Activated CD8-positive, alpha-beta memory T cell treated with anti-CD3 and anti-CD28 coated beads for 36 hours (primary cell): ENCODE data around the gene ZSCAN21. TPM values are rescaled to one million over a fixed set of nuclear protein-coding genes. Genes with fewer than 3 reads are reported as not detected.

Experiments used
- CTCF ChIA-PET: fragments of 350-600 bp; sonication (Branson Sonifier 250); formaldehyde crosslinking; loops from one replicate; lab custom pipeline; 2021; ENCODE audit warnings: antibody characterized with exemption; lab: Charles Lee
- POLR2A ChIA-PET: fragments of 350-600 bp; sonication (Branson Sonifier 250); formaldehyde crosslinking; loops from one replicate; lab custom pipeline; 2021; ENCODE audit warnings: antibody characterized with exemption; lab: Charles Lee
- total RNA-seq, 2 experiments: library from RNA; stranded (reverse); gene quantifications; one replicate each; pipeline ENCODE4 v1.2.3, GENCODE V29; 2021

Gene ZSCAN21
- total RNA-seq, 2 experiments from 2014 or later, result 9.6 to 9.9 TPM

DNA sequence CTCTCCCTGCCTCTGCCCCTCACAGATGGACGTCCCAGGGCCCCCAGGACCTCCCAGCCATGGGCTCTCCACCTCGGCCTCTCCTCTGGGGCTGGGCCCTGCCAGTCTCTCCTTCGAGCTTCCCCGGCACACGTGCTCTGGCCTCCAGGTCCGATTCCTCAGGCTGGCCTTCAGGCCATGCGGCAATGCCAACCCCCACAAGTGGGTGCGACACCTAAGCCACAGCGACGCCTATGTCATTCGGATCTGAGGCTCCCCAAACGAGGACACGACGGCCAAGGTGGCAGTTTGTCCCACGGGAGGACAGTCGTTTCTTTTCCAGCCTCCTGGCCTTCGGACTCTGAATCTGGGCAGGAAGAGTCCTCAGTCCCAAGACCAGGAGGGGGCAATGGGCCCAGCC lies 57.1 kb downstream of the ZSCAN21 start:
- ChIA-PET CTCF (no interaction called here), POLR2A (interaction anchor here (0.6 to 1.2 kb wide), 2 partner anchors 9 to 32 kb away, joined by 3 read pairs; no protein-coding TSS in a partner anchor)

DNA sequence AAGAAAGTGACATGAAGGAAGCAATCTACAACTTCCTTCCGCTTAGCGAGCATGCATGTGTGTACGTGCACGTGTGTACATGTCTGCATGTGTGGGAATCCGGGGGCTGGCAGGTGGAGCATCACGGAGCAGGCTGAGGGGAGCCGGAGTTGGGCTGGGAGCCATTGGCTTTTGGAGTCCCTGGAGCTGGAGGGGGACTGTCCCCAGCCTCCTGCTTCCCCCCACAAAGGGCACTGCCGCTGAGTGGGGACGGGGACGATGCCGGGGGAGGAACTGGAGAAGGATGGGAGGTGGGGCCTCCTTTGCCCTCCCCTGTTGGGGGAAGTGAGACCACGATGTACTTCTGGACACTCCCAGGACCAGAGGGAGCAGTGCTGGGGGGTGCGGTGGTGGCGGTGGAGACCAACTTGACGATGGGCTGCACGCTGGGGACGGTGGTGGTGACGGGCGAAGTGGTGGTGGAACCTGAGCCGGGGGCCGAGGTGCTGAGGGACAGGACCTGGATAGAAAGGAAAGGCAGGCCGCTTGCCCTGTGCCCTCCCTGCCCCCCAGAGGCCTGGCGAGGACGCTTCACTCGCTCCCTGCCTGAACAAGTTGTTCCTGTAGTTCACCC lies 57.7 kb downstream of the ZSCAN21 start:
- ChIA-PET CTCF (no interaction called here), POLR2A (interaction anchor here (1.2 kb wide), 1 partner anchor 10 kb away, joined by 3 read pairs; no protein-coding TSS in a partner anchor)

DNA sequence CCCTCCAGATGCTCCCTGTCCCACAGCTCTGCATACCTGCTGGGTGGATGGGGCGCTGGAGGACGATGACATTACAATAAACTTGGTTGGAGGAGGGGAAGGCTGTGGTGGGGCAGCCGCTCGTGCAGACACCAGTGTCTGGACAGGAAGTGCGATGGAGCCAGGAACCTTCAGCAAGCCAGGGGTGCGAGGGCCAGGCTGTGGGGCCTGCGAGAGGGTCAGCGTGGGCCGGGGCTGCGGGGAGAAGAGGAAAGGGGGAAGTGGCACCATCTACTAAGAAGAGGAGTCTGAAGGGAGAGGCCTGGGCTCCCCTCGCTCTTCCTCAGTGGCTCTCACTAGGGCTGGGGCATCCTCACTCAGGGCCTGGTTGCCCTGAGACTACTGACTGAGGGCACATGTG lies 58.3 kb downstream of the ZSCAN21 start:
- POLR2A ChIA-PET, result no interaction called here
- CTCF ChIA-PET, result no interaction called here

DNA sequence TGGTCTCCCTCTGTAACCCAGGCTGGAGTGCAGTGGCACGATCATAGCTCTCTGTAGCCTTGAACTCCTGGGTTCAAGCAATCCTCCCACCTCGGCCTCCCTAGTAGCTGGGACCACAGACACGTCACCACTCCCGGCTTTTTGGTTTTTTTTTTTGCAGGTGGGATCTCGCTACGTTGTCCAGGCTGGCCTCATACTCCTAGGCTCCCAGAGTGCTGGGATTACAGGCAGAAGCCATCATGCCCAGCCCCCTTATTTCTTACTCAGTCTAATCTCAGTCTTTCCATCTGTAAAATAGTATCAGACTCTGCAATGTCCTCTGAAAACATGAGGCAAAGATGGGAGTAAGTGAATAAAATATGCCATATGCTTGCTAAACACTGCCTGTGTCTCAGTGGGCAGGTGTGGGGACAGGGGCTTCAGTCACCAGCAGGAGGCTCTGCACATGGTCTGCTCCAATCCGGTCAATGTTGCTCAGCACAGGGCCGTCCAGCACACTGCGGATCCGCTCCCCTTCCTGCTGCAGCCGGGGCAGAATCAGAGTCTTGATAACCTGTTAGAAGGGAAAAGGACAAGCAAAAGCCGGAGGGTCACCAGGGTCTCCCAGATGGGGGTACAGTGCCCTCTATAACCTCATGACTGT lies 60.1 kb downstream of the ZSCAN21 start:
- ChIA-PET POLR2A (no interaction called here), CTCF (interaction anchor here (0.7 kb wide), 1 partner anchor 694 kb away, joined by 3 read pairs; no protein-coding TSS in a partner anchor)

DNA sequence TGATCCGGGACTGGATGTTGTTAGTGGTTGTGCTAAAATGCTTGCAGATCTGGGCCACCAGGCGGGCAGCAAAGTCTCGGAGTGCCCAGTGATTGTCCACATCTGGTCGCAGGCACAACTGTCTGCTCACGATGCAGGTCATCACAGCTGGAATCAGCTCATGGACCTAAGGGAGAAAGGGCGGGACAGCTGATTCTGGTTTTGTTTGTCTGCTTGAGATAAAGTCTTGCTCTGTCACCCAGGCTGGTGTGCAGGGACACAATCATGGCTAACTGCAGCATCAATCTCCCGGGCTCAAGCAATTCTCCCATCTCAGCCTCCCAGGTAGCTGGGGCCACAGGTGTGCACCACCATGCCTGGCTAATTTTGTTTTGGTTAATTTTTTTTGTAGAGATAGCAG lies 61.6 kb downstream of the ZSCAN21 start:
- ChIA-PET CTCF (no interaction called here), POLR2A (interaction anchor here (1.1 kb wide), 1 partner anchor 21 kb away, joined by 3 read pairs; no protein-coding TSS in a partner anchor)

DNA sequence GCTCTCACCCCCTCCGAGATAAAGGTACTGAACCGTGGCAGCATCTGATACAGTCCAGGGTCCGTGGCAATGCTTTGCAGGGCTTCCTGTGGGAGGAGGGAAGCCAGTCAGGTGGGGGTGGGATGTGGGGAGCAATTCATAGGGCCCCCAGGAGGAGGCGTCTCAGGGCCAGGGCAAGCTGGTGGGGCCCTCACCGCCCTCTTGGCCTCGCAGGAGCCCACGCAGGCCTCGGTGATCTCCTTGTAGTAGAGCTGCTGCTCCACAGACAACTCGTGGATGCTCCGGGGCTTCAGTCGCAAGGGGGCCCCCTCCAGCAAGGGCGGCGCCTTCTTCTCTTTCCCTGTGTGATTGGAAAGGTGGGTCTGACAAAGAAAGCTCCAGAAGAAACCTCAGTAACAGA lies 62.3 kb downstream of the ZSCAN21 start:
- CTCF ChIA-PET, result interaction anchor here (0.7 kb wide), 1 partner anchor 10 kb away, joined by 4 read pairs; the partner anchor contains the start of gene AP4M1
- POLR2A ChIA-PET, result interaction anchor here (1.1 kb wide), 1 partner anchor 22 kb away, joined by 3 read pairs; no protein-coding TSS in a partner anchor

Other genes starting within 250 kb of the ZSCAN21 start
- gene CYP3A43, start 221.8 kb upstream of the ZSCAN21 start, total RNA-seq, result not detected
- not detected for gene OR2AE1, start 172.7 kb upstream of the ZSCAN21 start, total RNA-seq
- 10 to 100 TPM; 24.7 to 25.5 TPM for gene TRIM4, start 130.2 kb upstream of the ZSCAN21 start, total RNA-seq
- under 1 TPM; 0.32 to 0.59 TPM for gene GJC3, start 120.2 kb upstream of the ZSCAN21 start, total RNA-seq
- gene AZGP1, start 73.7 kb upstream of the ZSCAN21 start, total RNA-seq, result not detected
- 10 to 100 TPM; 40.4 to 44.6 TPM for gene ZKSCAN1, start 34.2 kb upstream of the ZSCAN21 start, total RNA-seq
- gene ZNF3, start 31.9 kb downstream of the ZSCAN21 start, total RNA-seq, result 10 to 100 TPM; 25.3 to 27.4 TPM
- gene COPS6, start 39.2 kb downstream of the ZSCAN21 start, total RNA-seq, result 100 to 1,000 TPM; 107 to 111 TPM
- gene MCM7, start 51.6 kb downstream of the ZSCAN21 start, total RNA-seq, result 100 to 1,000 TPM; 437 to 447 TPM
- 10 to 100 TPM; 15.3 to 15.6 TPM for gene AP4M1, start 51.9 kb downstream of the ZSCAN21 start, total RNA-seq
- gene TAF6, start 69.6 kb downstream of the ZSCAN21 start, total RNA-seq, result 10 to 100 TPM; 70.2 to 75.6 TPM
- gene CNPY4, start 69.9 kb downstream of the ZSCAN21 start, total RNA-seq, result 10 to 100 TPM; 13.2 to 14.5 TPM
- 1 to 10 TPM; 3.7 to 4.2 TPM for gene MBLAC1, start 77.2 kb downstream of the ZSCAN21 start, total RNA-seq
- 100 to 1,000 TPM; 117 to 120 TPM for gene LAMTOR4, start 99.1 kb downstream of the ZSCAN21 start, total RNA-seq
- gene TRAPPC14, start 108.9 kb downstream of the ZSCAN21 start, total RNA-seq, result 10 to 100 TPM; 26.6 to 26.7 TPM
- gene GAL3ST4, start 118.8 kb downstream of the ZSCAN21 start, total RNA-seq, result under 1 TPM; 0.48 to 0.71 TPM
- gene GPC2, start 127.6 kb downstream of the ZSCAN21 start, total RNA-seq, result 1 to 10 TPM; 2.3 to 2.8 TPM
- gene STAG3, start 128.1 kb downstream of the ZSCAN21 start, total RNA-seq, result 1 to 10 TPM; 6.2 to 7.1 TPM
- gene PVRIG, start 170.2 kb downstream of the ZSCAN21 start, total RNA-seq, result 10 to 100 TPM; 22.4 to 23.6 TPM